Adrenal gland (tissue), 5 donors: ENCODE results near the gene FCHO2.

Experiments used
- CTCF ChIP-seq, 6 experiments: fragments of 450-650 bp in 4 of 6; fragments of 200-600 bp in 2 of 6; sonication (generic) in 1 of 6; IDR thresholded peaks; 1 replicate in 5 of 6; 2 replicates in 1 of 6; pipeline versions ENCODE4 v1.5.1 to v1.8.0; 2016 to 2021; ENCODE audit warnings: antibody characterized with exemption in 6 of 6, mild to moderate bottlenecking in 2 of 6, moderate library complexity in 1 of 6
- POLR2A ChIP-seq, 2 donors: fragments of 450-650 bp; IDR thresholded peaks; one replicate each; pipeline ENCODE4 v1.6.1; 2017; ENCODE audit warnings: antibody characterized with exemption in 2 of 2, mild to moderate bottlenecking in 2 of 2, moderate library complexity in 1 of 2
- donor health status: DM: no; HTN: no; CAD: no.

- TF ChIP-seq POLR2A (IDR thresholded peaks at IDR 0.05) (no peak), CTCF (IDR thresholded peaks at IDR 0.05) (no peak)
Observed at GRCh38 chr5:73061593-73061992, 105.8 kb downstream of the FCHO2 start.
